Measurements from ENCODE around the gene ATP8B4.
A peak's percentile ranks its signal among the peaks of the same experiment; 100 is the strongest.
"Not testable (repeated sequence)": the region's sequence is repeated elsewhere in the genome, so short reads cannot be mapped to it uniquely, and the experiment has no call there.

Gene ATP8B4

GRCh38 chr15:50137893-50138292 is 18.9 kb upstream of the ATP8B4 start:
- DNase-seq = peak in 1 of 5 experiments; percentile 12

- DNase-seq = peak in 1 of 5 experiments; percentile 43
Observed at GRCh38 chr15:50137330-50137761, 18.3 kb upstream of the ATP8B4 start.

- peak in 1 of 5 experiments; percentile 83 for DNase-seq
Observed at GRCh38 chr15:50135031-50135551, 16.1 kb upstream of the ATP8B4 start.

DNA sequence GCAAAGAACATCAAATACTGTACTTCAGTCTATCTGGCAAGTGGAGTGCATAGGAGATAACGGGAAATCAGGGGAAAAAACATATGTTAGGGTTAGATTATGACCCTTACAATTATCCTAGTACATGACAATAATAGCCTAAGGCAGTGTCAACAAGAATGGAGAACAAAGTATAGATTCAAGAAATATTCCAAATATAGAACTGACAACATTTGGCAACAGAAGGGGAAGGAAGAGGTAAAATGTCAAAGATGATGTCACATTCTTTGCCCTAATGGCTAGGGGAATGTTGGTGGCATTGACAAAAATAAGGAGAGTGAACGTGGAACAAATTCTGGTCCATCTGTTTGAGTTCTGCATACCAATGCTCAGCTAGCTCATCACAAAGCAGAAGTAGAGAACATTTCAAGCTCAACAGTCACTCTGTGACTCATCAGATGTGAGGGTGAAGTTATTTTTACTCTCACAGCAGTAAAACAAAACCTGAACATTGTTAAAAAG is 15.5 kb upstream of the ATP8B4 start:
- peak in 1 of 5 experiments; percentile 23 for DNase-seq

- not testable (repeated sequence) for DNase-seq
Observed at GRCh38 chr15:50132251-50132984, 13.4 kb upstream of the ATP8B4 start.

- DNase-seq = no peak
Observed at GRCh38 chr15:50131617-50132016, 12.6 kb upstream of the ATP8B4 start.

GRCh38 chr15:50128266-50128665 is 9.2 kb upstream of the ATP8B4 start:
- no peak for DNase-seq

DNA sequence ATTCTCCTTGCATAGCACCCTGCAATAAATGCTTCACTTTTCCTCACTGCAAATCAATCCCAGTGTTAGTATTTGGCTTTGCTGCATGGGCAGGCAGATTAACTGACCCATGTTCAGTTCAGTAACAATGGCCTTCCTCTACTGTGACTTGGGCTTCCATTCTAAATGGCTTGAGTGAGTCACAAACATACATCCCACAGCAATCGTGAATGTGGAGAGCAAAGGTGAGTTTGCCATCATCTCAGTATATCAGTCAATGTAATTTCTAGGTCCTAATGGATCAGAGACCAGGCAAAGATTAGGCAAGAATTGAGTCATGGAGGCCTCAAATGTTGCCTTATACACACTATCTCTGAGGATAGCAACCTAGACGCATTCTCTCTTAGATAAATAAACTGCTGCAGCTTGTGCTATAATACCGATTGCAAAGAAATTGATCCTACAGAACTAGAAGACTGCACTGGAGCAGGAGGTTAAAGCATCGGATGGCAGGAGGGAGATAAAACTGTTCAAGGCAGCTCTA is 8.3 kb upstream of the ATP8B4 start:
- no peak for DNase-seq

GRCh38 chr15:50126072-50126471 is 7.0 kb upstream of the ATP8B4 start:
- no peak for DNase-seq

DNA sequence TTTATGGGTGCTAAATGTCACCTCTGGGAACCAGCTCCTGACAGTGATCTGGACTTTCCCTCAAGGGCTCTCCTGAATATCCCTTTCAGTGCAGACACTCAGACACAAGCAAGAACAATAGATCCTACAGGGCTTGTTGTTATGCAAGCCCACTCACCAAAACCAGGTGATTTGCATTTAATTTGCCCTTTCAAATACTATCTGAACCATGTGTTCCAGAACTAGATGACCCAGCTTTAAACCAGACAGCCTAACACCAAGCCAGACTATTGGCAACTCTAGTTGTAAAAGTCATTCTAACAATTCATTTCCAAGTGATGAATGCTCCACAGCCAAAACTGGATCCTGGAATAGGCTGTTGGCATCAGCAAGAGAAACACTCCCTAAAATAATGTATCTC is 5.6 kb upstream of the ATP8B4 start:
- DNase-seq = no peak

DNA sequence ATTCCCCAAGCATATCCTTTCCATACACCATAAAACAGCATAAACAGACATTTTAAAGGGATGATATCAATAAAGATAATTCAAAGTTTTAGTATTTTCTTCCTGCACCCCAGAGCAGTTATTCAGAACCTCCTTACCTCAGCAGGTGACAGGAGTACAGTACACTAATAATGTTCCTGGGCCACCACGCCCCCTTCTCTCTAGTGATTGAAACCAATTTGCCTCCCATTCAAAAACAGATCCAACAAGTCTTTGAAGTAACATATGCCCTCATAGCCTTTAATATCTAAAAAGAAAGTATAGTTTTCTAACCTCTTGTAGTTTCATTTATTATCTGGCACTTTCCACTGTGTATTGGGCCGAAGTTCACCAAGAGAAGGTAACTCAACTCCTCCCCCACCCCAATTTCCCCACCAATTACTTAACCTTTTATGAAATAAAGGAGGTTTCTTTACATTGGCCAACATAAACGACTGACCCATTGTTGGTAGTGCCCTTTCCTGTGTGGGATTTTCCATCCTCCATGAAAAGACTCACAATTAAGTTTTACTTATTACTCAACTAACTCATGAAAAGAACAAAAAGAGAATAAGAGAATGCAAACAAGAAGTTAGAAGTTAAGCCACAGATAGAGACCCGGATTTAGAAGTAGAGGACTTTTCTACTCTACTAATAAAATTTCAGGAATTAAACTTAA is 5.0 kb upstream of the ATP8B4 start:
- no peak for DNase-seq

- no peak for DNase-seq
Observed at GRCh38 chr15:50120729-50121128, 1.7 kb upstream of the ATP8B4 start.

DNA sequence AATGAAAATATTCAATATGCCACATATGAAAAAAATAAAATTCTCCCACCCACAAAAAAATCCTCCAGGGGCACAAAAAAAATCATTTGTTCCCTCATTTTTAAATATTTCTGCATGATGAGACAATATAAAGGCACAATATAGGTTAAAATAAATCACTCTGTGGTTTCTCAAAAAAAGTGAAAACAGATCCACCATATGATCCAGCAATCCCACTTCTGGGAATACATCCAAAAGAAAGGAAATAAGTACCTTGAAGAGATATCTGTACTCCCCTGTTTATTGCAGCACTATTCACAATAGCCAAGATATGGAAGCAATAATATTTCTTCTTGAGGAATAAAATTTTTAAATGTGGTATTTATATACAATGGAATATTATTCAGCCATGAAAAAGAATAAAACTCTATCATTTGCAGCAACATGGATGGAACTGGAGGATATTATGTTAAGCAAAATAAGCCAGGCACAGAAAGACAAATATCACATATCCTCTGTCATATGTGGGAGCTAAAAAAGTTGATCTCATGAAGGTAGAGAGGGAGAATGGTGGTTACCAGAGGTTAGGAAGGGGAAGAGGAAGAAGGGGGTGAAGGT is 1.5 kb downstream of the ATP8B4 start:
- no peak for DNase-seq

DNA sequence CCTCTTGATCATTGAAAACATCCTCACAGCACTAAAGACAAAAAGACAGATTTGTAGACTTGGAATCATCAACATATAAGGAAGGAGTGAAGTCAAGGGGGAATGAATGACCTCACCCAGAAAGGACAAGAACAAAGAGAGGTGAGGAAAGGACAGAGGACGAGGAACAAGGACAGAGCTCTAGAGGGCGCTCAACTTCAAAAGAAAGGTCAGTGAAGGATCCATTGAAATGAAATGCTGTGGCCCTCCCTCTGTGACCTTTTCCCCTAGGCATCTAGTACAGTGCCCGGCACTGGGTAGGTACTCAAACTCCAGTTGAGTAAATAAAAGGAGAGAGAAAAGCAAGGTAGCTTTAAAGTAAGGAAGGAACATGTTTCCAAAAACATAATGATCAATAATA is 2.6 kb downstream of the ATP8B4 start:
- DNase-seq = peak in 1 of 5 experiments; percentile 33

DNA sequence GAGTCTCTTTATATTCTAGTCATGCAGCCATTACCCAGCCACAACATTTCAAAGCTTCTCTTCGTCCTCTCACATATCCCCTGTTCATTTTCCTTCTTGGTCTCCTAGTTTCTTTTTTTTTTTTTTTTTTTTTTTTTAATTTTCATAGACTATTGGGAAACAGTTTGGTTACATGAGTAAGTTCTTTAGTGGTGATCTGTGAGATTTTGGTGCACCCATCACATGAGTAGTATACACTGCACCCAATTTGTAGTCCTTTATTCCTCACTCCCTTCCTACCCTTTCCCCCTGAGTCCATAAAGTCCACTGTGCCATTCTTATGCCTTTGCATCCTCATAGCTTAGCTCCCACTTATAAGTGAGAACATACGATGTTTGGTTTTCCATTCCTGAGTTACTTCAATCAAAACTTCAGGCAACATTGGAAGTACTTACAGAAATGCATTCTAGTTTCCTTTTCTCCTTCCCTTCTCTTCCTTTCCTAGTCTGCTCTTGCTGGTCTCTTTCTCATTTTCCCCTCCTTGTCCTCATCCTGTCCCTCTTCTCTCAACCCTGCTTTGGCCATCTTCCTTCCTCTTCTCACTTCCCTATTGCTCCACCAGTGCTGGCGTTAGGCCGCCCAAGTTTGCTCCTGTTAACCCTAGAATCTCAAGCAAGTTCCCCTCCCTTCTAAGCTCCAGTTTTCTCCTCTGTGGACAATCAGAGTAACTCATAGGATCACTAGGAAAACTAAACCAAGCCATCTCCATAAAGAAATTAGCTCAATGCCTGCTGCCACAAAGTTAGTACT is 4.8 kb downstream of the ATP8B4 start:
- no peak for DNase-seq

- no peak for DNase-seq
Observed at GRCh38 chr15:50113187-50113505, 5.9 kb downstream of the ATP8B4 start.

DNA sequence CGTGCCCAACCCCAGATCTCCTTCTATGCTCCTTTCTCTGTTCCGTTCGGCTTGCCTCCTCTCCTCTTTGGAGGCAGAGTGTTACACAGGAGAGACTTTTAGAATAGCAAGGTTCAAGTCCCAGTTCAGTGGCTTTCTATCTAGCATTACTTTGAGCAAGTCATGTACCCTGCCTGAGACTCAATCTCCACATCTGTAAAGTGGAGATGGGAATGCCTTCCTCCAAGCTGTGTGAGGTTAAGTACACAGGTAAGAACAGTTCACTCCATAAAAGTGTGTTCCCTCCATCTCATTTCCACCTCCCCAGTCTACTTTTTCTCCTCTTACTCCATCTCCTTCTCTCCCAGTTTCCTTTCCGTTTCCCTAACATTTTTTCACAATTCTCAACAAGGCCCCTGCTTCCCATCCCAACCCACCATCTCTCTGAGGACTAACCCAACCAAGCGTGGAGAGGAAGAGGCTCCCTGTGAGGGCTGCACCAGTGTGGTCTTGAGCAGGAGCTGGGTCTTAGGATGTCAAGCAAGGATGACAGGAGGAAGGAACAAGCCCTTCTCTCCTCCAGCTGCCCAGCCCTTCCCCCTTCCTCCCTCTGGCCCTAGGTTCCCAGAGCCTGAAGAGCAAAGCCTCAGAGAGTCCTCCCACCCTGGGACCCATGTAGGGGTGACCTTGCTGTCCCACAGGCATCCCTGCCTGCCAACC is 6.4 kb downstream of the ATP8B4 start:
- DNase-seq = no peak

DNA sequence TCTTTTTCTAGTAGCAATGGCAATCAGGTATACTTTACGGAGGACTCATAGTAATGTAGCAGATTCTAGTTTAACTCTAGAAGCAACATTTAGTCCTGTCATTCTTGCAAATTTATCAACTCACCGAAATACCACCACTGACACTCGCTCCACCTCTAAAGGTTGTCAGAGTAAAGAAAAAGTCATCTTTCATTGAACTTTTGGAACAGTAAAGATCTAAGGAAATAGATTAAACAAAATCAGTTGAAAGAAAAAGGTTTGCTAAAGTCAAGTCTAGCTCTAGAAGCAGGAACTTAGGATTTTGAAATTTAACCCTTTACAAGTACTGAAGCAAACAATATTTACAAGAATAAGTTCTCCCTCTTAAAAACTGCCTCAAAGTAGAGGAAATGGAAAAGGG is 8.7 kb downstream of the ATP8B4 start:
- no peak for DNase-seq

GRCh38 chr15:50109076-50109987 is 9.7 kb downstream of the ATP8B4 start:
- peak in 1 of 5 experiments; percentile 54 for DNase-seq

DNA sequence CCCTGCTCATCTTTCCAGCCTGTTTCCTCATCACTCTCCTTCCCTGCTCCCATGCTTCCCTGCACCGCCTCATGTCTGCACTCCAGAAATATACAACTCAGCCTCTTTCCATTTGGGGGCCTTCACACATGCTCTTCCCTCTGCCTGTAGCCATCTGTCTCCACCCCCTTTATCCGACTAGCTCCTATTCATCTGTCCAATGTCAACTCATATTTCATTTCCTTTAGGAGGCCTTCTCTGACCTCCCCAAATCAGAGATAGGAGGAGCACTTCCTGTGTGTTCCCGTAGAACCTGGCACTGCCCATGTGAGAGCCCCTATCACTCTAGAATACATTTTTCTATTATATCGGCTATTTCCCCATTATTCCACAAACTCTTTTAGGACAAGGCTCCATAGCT is 10.6 kb downstream of the ATP8B4 start:
- no peak for DNase-seq

Data from T-helper 2 cell (primary cell).